ENCODE measurements around the gene PTPN1.

DNA sequence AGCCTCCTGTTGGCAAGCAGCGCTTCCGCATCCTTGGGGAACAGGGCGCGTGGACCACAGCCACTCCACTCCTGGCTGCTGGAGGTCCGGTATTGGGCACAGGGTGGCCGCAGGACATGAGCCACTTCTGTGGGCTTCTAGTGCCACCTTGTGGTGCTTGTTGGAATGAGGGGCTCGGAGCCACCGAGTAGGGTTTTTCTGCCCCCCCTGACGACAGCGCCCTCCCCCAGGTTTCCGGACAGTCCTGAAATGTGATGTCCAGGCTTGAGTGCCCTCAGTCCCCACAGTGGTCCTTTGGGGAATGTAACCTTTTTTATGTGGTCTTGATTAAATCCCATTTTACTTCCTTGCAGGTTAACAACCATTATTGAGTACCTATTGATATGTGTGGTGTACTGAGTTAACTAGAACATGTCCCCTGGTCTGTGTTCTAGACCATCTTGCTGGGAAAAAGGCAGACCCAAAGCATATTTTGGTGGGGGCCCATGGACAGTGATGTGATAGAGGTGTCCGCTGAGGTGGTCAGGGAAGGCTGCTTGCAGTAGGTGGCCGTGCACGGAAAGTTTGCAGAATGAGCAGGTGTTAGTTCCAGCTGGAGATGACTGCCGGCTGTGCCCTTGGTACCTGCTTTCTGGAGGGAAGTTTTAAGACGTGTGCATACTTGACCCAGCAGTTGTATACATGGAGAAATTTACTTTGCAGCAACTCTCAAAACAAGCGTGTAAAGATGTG lies 70.0 kb downstream of the PTPN1 start:
- TF ChIP-seq, protein P1, sequence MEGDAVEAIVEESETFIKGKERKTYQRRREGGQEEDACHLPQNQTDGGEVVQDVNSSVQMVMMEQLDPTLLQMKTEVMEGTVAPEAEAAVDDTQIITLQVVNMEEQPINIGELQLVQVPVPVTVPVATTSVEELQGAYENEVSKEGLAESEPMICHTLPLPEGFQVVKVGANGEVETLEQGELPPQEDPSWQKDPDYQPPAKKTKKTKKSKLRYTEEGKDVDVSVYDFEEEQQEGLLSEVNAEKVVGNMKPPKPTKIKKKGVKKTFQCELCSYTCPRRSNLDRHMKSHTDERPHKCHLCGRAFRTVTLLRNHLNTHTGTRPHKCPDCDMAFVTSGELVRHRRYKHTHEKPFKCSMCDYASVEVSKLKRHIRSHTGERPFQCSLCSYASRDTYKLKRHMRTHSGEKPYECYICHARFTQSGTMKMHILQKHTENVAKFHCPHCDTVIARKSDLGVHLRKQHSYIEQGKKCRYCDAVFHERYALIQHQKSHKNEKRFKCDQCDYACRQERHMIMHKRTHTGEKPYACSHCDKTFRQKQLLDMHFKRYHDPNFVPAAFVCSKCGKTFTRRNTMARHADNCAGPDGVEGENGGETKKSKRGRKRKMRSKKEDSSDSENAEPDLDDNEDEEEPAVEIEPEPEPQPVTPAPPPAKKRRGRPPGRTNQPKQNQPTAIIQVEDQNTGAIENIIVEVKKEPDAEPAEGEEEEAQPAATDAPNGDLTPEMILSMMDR (conservative IDR thresholded peaks at IDR 0.05; ENCODE audit: low read length): peak; percentile 95
- TF ChIP-seq EZH2phosphoT487 (IDR thresholded peaks at IDR 0.05; ENCODE audit: borderline replicate concordance, low read depth, low read length): no peak
